Gastroesophageal sphincter (tissue), 4 donors: ENCODE data around the gene ARID3B. TPM values are rescaled to one million over a fixed set of nuclear protein-coding genes. Genes with fewer than 3 reads are reported as not detected.

ENCODE experiments used
- ATAC-seq: fragments of 150-250 bp; one replicate; pipeline ENCODE4 v1.9.1; 2016; ENCODE audit warnings: mild to moderate bottlenecking, moderate library complexity
- H3K27ac ChIP-seq, 4 donors: fragments of 200-600 bp; sonication (generic) in 3 of 4; 1 replicate in 3 of 4; 2 replicates in 1 of 4; pipeline ENCODE4 v1.5.1; 2016 to 2019
- H3K27me3 ChIP-seq: fragments of 200-600 bp; sonication (generic); one replicate; pipeline ENCODE4 v1.5.1; 2019
- H3K36me3 ChIP-seq, 2 donors: fragments of 200-600 bp; sonication (generic); one replicate each; pipeline ENCODE4 v1.5.1; 2019; ENCODE audit warnings: control low read depth in 1 of 2
- H3K4me1 ChIP-seq, 3 donors: fragments of 200-600 bp; sonication (generic); 1 replicate in 2 of 3; 2 replicates in 1 of 3; pipeline ENCODE4 v1.5.1; 2016 to 2019; ENCODE audit warnings: control low read depth in 2 of 3
- H3K4me3 ChIP-seq, 2 donors: fragments of 200-600 bp; sonication (generic); one replicate each; pipeline ENCODE4 v1.5.1; 2019; ENCODE audit warnings: mild to moderate bottlenecking in 1 of 2, moderate library complexity in 1 of 2
- H3K9me3 ChIP-seq, 3 donors: fragments of 200-600 bp; sonication (generic); one replicate each; pipeline ENCODE4 v1.5.1; 2017 to 2019; ENCODE audit warnings: control low read depth in 2 of 3
- EP300 ChIP-seq: sonication (generic); formaldehyde crosslinking; IDR thresholded peaks from one replicate; pipeline ENCODE4 v1.6.1; 2017; ENCODE audit warnings: antibody characterized with exemption, mild to moderate bottlenecking
- POLR2A ChIP-seq, 2 donors: fragments of 450-650 bp; IDR thresholded peaks; one replicate each; pipeline ENCODE4 v1.6.1; 2017; ENCODE audit warnings: antibody characterized with exemption in 2 of 2, mild to moderate bottlenecking in 2 of 2, moderate library complexity in 1 of 2
- POLR2AphosphoS5 ChIP-seq: sonication (generic); formaldehyde crosslinking; IDR thresholded peaks from one replicate; pipeline ENCODE4 v1.6.1; 2017; ENCODE audit warnings: antibody characterized with exemption
- WGBS, 2 donors: methylation state at CpG; one replicate each; pipeline ENCODE4 v1.1.5; 2018; ENCODE audit warnings: low coverage in 1 of 2; 5-methylcytosine and 5-hydroxymethylcytosine counted together
- total RNA-seq, 4 donors: library from RNA; depleted of rRNA; stranded (reverse); fragments of >200 nt; gene quantifications; one replicate each; pipeline ENCODE4 v1.1.0, GENCODE V29; 2016
- TF ChIP-seq, protein P1 (sequence below), 4 experiments: fragments of 200-600 bp in 2 of 4; fragments of 450-650 bp in 2 of 4; sonication (generic) in 1 of 4; IDR thresholded peaks; one replicate each; pipeline ENCODE4 v1.5.1; 2017 to 2019; ENCODE audit warnings: antibody characterized with exemption in 4 of 4, mild to moderate bottlenecking in 2 of 4, moderate library complexity in 2 of 4

ARID3B gene
- total RNA-seq, 4 donors from 2014 or later = 2.9 to 8.4 (median 6.9) TPM

DNA sequence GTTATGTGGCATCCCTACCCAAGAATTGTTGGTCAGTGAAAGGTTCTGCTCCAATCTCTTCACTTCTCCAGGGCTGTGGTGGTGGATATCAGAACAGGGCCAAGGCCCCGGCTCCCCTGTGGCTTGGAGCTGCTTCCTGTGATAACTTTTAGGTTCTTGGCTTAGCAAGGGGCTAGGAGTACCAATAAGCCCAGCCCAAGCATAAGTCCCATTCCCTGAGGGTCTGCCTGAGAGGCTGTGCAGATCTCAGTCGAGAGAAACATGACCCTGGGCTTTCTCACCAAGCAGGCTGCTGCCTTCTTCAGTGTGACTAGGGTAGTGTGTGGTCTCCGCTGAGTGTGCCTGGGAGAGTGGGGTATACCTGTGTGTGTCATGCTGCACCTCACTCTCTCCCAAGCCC lies 81.7 kb downstream of the ARID3B start:
- no peak for ATAC-seq
- Histone ChIP-seq H3K9me3 (no peaks in the 10 kb centered on the region), H3K4me1 (peaks cover 0 to 43% (median 15%) of the 10 kb centered on the region in 3 donors), H3K27ac (no peak overlapping the region), H3K4me3 (no peak overlapping the region), H3K27me3 (no peaks in the 10 kb centered on the region), H3K36me3 (peaks cover 0 to 92% of the 10 kb centered on the region in 2 donors)
- WGBS, 2 donors = no CpG with 5 or more reads among the region's 3 CpGs
- no peak for TF ChIP-seq POLR2A (IDR thresholded peaks at IDR 0.05)
- TF ChIP-seq, protein P1, sequence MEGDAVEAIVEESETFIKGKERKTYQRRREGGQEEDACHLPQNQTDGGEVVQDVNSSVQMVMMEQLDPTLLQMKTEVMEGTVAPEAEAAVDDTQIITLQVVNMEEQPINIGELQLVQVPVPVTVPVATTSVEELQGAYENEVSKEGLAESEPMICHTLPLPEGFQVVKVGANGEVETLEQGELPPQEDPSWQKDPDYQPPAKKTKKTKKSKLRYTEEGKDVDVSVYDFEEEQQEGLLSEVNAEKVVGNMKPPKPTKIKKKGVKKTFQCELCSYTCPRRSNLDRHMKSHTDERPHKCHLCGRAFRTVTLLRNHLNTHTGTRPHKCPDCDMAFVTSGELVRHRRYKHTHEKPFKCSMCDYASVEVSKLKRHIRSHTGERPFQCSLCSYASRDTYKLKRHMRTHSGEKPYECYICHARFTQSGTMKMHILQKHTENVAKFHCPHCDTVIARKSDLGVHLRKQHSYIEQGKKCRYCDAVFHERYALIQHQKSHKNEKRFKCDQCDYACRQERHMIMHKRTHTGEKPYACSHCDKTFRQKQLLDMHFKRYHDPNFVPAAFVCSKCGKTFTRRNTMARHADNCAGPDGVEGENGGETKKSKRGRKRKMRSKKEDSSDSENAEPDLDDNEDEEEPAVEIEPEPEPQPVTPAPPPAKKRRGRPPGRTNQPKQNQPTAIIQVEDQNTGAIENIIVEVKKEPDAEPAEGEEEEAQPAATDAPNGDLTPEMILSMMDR (IDR thresholded peaks at IDR 0.05) = no peak

DNA sequence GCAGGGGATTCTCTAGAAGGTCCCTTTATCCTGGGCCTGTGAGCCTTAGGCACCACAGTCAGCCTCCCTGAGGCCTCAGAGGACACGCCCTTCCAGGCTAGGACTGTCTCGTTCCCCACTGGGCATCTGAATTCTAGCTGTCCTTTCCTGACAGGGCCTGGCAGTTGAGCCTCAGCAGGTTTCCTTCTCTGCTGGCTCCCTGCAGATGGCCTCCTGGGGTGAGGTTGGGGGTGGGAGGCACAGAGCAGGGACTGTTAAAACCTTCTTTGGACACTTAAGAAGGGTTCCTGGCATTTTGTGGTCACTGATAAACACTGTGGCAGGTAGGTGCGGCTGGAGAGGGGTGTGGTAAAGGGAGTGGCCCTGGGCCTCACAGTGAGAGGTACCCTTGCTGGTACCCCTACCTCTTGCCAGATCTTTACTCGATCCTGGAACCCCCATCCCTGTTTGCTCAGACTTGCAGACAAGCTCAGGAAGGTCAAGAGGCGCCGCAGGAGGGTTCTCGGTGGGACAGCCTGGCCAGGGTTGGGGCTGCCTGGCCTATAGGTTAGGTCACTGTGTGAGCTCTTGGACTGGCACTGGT lies 83.1 kb downstream of the ARID3B start:
- Histone ChIP-seq H3K36me3 (peaks cover 0 to 100% of the 10 kb centered on the region in 2 donors), H3K4me3 (no peak overlapping the region), H3K27me3 (no peaks in the 10 kb centered on the region), H3K4me1 (peaks cover 0 to 29% (median 7%) of the 10 kb centered on the region in 3 donors), H3K9me3 (no peaks in the 10 kb centered on the region), H3K27ac (no peak overlapping the region)
- TF ChIP-seq POLR2AphosphoS5 = no peak
- no peak for TF ChIP-seq EP300
- no peak for TF ChIP-seq POLR2A (IDR thresholded peaks at IDR 0.05)
- TF ChIP-seq, protein P1 (IDR thresholded peaks at IDR 0.05) = no peak
- no peak for ATAC-seq
- 67% methylated on average over 1 of the region's 7 CpGs; no CpG with 5 or more reads in 1 of the 2 donors for WGBS, 2 donors

DNA sequence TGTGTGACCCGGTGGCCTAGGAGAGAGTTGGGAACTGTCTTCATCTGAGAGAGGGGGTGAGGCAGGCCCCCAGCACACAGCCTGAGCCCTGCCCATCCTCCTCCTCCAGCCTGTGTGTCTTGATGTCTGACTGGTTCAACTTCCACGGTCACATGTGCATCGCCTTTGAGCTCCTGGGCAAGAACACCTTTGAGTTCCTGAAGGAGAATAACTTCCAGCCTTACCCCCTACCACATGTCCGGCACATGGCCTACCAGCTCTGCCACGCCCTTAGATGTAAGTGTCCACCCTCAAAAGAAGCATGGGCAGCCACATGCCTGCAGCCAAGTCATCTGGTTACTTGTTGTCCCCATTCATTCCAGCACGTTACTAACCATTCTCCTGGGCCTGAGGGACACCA lies 84.7 kb downstream of the ARID3B start:
- no peaks in the 10 kb centered on the region for H3K9me3 ChIP-seq
- peaks cover 0 to 13% (median 4%) of the 10 kb centered on the region in 3 donors for H3K4me1 ChIP-seq
- H3K27me3 ChIP-seq = no peaks in the 10 kb centered on the region
- TF ChIP-seq POLR2A (IDR thresholded peaks at IDR 0.05) (no peak), POLR2AphosphoS5 (no peak), EP300 (no peak)
- TF ChIP-seq, protein P1 (IDR thresholded peaks at IDR 0.05) = no peak
- H3K36me3 ChIP-seq = peaks cover 0 to 100% of the 10 kb centered on the region in 2 donors
- no peak for ATAC-seq
- no peak overlapping the region for H3K4me3 ChIP-seq
- 90% methylated on average over 2 of the region's 6 CpGs; no CpG with 5 or more reads in 1 of the 2 donors for WGBS, 2 donors
- no peak overlapping the region for H3K27ac ChIP-seq

DNA sequence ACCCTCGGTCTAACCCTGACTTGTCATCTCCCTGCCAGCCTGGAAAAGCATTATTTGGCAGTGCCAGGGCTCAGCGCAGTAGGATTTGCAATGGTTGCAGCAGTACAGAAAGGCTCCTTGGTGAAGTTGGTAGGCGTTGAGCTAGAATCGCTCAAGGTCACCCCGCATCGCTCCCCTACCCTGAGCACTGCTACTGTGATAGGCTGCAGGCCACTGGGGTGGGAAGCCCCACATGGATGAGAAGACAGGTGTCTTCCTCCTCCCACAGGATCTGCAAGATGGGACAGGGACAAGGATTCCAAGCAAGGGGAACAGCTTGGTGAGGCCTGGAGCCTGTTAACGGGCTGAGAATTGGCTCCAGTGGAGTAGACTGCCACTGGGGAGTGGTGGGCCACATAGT lies 85.3 kb downstream of the ARID3B start:
- H3K4me3 ChIP-seq = no peak overlapping the region
- 100% methylated on average over 6 of the region's 7 CpGs; no CpG with 5 or more reads in 1 of the 2 donors for WGBS, 2 donors
- ATAC-seq = no peak
- H3K27ac ChIP-seq = no peak overlapping the region
- peaks cover 0 to 100% of the 10 kb centered on the region in 2 donors for H3K36me3 ChIP-seq
- peaks cover 0 to 7% (median 0%) of the 10 kb centered on the region in 3 donors for H3K4me1 ChIP-seq
- TF ChIP-seq, protein P1 (IDR thresholded peaks at IDR 0.05) = no peak
- TF ChIP-seq POLR2A (IDR thresholded peaks at IDR 0.05) (no peak), POLR2AphosphoS5 (no peak), EP300 (no peak)
- H3K9me3 ChIP-seq = no peaks in the 10 kb centered on the region
- no peaks in the 10 kb centered on the region for H3K27me3 ChIP-seq
